CD4-positive, alpha-beta T cell treated with Interferon gamma for 1 hour (primary cell): ENCODE measurements around the gene MED16.
"Not testable (repeated sequence)": the region's sequence is repeated elsewhere in the genome, so short reads cannot be mapped to it uniquely, and the experiment has no call there.

Experiments used
- DNase-seq: peaks from one replicate; pipeline ENCODE4 v3.0.0-alpha.2; 2020

Gene MED16

GRCh38 chr19:850221-850978 lies 42.6 kb downstream of the MED16 start:
- DNase-seq = no peak

GRCh38 chr19:849195-849594 lies 43.8 kb downstream of the MED16 start:
- DNase-seq = not testable (repeated sequence)

DNA sequence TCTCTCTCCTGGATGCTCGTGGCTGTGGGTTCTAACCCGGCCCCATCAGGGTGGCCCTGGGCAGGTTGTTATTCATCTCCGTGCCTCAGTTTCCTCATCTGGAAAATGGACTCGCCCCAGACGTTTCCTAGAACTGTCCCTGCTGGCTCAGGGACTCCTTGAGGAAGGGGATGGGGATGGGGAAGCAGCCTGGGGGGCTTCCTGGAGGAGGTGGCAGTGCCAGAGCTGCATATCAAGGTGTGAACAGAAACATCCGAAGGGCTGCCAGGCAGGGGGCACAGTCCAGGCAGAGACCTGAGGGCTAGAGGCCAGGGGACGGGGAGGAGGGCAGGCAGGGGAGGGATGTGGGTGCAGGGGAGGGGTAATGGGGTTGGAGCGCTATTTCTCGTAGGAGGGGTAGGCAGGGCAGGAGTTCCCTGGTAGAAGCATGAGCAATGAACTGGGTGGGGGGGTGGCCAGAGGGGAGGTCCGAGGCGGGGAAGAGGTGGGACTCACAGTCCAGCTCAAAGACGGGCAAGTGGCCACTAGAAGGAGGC lies 44.5 kb downstream of the MED16 start:
- DNase-seq = no peak

DNA sequence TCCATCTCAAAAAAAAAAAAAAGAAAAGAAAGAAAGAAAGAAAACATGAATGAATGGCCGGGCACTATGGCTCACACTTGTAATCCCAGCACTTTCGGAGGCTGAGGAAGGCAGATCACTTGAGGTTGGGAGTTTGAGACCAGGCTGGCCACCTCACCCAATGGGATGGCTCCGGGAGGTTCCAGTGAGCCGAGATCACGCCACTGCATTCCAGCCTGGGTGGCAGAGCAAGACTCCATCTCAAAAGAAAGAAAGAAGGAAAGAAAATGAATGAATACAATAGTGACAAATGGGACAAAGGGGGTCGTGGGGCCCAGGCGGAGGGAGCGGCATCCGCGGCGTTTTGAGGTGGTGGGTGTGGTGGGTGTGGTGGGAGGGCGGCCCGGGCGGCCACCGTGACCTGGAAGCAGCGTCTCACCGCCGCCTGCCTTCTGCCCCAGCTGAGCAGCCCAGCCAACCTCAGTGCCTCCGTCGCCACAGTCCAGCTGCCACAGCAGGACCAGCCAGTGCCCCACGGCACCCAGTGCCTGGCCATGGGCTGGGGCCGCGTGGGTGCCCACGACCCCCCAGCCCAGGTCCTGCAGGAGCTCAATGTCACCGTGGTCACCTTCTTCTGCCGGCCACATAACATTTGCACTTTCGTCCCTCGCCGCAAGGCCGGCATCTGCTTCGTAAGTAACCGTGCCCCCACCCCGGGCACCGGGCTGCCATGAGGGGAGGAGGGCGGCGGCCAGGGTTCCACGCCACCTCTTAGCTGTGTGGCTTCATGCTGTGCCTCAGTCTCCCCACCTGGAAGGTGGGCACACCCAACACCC lies 47.1 kb downstream of the MED16 start:
- DNase-seq = no peak

DNA sequence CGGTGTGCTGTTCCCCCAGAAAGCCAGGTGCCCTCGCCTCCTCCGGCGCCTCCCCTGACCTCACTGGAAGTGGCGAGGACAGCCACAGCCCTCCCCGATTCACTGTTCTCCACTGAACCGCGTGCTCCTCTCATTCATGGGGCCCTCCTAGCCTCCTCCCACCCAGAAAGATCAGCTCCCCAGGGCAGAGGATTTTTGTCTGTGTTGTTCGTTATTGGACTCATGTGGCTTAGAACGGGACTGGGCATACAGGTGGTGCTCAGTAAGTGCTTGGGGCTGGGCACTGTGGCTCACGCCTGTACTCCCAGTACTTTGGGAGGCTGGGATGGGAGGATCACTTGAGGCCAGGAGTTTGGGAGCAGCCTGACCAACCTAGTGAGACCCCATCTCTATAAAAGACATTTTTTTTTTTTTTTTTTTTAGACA lies 48.4 kb downstream of the MED16 start:
- DNase-seq = no peak

- DNase-seq = no peak
Observed at GRCh38 chr19:843836-844545, 49.0 kb downstream of the MED16 start.

- no peak for DNase-seq
Observed at GRCh38 chr19:843180-843835, 49.7 kb downstream of the MED16 start.

- not testable (repeated sequence) for DNase-seq
Observed at GRCh38 chr19:842802-843179, 50.2 kb downstream of the MED16 start.

DNA sequence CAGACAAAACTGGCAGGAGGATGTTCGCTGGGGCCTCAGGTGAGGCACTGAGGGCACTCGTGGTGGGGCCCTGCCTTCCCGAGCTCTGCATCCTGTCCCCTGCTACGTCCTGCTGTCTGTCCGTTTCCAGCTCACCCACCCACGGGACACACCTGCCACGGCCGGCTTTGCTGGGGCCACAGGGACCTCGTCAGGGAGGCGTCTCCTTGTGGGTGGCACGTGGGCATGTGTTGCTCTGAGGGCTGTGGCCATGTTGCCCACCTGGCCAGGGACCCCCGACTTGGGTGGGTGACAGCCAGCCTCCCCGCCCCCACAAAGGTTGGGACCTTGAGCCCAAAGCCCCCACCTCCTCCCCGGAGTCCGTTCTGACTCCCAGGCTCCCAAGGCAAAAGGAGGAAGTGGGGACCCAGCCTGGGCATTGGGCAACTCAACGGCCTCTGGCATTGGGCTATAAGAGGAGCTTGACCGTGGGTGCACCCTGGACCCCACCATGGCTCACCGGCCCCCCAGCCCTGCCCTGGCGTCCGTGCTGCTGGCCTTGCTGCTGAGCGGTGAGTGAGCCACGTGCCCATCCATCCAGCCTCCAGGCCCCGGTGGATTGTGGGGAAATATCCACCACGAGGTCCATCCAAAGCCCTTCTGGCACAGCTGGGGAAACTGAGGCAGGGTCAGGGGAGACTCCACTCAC lies 52.3 kb downstream of the MED16 start, which contains the start of gene PRTN3:
Gene PRTN3 (plus strand): TSS at position 481 of the 688 bp plus-strand sequence. CDS start 10 bp downstream, at position 491.
- no peak for DNase-seq

DNA sequence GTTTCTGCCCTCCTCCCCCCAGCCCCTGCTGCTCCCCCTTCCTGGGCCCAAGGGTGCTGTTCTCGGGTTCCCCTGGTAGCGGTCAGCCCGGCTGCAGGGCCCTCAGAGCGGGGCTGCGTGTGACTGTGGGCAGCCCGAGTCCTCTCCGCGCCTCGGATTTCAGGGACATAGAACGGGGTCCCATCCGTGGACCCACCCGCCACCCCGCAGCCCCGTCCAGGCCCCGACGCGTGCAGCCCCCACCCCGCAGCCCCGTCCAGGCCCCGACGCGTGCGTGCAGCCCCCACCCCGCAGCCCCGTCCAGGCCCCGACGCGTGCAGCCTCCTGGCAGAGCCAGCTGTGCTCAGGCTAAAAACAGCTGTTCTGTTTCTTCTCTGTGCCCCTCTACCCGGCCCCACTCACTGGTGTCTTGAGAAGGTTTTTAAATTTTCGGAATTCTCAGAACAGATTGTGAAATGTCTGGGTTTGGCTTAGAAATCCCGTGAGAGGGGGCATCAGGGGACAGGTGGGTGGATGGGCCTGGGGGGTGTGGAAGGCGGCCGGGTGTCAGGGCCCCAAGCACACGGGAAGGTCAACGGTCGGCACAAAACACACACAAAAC lies 57.7 kb downstream of the MED16 start:
- no peak for DNase-seq

DNA sequence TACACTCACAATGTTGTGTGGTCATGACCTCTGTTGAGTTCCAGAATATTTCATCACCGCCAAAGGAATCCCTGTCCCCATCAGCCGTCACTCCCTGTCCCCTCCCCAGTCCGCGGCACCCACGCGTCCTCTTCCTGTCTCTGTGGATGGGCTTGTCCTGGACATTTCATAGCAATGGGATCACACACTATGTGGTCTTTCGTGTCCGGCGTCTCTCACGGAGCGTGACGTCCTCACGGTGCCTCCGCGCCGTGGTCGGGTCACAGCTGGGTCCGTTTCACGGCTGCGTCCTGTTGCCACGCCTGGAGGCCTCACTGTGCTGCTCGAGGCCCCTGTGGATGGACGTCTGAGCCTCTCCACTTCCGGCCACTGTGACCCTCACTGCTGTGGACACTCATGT lies 58.8 kb downstream of the MED16 start:
- DNase-seq = no peak

GRCh38 chr19:831407-832369 lies 61.3 kb downstream of the MED16 start:
- no peak for DNase-seq

DNA sequence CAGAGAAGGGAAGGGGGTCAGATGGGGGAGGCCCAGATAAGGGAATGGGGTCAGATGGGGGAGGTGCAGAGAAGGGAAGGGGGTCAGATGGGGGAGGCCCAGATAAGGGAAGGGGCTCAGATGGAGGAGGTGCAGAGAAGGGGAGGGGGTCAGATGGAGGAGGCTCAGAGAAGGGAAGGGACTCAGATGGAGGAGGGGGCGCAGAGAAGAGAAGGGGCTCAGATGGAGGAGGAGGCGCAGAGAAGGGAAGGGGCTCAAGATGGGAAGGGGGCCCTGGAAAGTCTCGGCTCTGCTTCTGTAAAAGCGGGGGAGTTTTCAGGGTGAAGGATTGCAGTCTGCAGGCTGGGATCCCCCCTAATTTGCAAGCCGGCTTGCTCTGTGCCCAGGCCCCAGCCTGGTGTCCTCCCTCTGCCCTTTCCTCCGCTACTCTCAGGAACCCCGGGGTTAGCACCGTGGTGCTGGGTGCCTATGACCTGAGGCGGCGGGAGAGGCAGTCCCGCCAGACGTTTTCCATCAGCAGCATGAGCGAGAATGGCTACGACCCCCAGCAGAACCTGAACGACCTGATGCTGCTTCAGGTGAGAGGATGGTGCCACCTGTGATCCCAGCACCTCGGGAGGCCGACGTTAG lies 63.7 kb downstream of the MED16 start:
- DNase-seq = no peak

DNA sequence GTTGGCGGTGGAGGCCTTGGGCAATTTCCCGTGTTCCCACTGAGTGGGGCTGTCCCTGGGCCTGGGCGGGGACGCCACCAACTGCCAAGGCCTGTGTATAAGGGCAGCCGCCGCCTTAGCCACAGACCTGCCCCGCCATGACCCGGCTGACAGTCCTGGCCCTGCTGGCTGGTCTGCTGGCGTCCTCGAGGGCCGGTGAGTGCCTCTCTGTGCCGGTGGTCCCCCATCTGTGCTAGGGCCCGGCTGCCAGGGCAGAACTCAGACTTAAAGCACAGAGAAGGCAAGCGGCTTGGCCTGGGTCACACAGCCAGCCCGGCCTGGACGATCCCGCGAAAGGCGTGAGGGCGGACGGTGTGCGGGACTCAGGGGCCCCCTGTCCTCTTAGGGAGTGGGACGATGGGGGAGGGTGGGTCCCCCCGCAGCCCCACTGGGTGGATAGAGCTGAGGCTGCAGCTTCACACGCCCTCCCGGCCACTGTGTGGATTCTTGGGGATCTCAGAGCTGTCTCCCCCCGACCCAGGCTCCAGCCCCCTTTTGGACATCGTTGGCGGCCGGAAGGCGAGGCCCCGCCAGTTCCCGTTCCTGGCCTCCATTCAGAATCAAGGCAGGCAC lies 65.2 kb downstream of the MED16 start, which contains the start of gene AZU1:
Gene AZU1 (plus strand): TSS at position 128 of the 612 bp plus-strand sequence. CDS start 10 bp downstream, at position 138.
- peak; percentile 15 for DNase-seq

GRCh38 chr19:827314-827709 lies 65.7 kb downstream of the MED16 start:
- no peak for DNase-seq

DNA sequence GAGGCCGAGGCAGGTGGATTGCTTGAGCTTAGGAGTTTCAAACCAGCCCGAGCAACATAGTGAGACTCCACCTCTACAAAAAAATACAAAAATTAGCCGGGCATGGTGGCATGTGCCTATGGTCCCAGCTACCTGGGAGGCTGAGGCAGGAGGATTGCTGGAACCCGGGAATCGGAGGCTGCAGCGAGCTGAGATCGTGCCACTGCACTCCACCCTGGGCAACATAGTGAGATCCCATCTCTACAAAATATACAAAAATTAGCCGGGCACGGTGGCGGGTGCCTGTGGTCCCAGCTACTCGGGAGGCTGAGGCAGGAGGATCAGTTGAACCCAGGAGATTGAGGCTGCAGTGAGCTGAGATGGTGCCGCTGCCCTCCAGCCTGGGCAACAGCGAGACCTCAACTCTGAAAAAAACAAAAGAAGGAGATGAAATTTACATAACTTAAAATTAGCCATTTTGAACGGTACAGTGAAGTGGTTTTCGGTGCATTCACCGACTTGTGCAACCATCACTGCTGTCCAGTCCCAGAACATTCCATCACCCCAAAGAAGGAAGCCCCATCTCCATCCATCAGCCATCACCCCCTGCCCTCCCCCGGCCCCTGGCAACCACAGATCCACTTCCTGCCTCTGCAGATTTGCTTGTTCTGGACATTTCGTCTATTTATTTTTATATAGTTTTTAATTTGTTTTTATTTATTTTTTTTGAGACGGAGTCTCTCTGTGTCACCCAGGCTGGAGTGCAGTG lies 66.9 kb downstream of the MED16 start:
- DNase-seq = no peak

DNA sequence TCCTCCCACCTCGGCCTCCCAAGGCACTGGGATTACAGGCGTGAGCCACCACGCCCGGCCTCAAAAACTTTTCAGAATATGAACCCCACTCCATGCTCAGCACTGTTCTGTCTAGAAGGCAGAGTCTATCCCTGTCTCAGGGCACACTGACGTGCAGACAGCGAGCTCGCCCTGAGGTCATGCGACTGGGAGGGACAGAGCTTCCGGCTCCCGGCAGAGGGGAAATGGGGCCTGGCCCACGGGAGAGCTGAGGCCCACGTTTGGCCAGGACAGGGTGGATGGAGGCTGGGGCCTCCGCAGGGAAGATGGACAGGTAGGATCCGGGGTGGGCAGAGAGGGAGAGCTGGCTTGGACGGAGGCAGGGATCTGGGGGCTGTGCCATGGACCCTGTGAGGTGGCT lies 68.1 kb downstream of the MED16 start:
- DNase-seq = no peak

DNA sequence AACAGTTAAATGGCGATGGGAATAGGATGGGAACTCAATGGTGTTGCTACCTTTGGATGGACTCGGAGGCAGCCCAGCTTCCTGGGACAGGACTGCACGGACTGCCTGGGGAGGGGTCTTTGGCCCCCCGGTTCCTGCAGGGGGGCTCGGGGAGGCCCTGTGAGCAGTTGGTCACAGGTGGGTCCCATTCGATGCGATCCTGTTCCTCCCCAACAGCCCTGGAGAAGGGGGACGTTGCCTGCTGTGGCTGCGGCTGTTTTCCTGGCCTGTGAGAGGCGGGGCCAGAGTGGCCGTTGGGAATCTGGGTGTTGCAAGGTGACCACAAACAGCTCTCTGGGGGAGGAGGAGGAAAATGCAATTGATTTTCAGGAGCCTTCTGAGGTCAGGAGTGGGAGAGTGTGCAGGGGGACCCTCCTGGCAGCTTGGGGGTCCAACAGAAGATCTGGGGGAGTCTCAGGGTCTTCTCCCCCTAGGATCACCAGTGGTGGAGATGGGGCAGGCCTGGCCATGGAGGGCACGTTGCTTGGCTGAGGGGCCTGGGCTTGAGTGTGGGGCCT lies 69.3 kb downstream of the MED16 start:
- no peak for DNase-seq
